GM21526 (cell line): ENCODE measurements around the gene TBC1D1.

Source experiments
- ATAC-seq: cut with Tn5 transposase; IDR thresholded peaks from one replicate; pipeline ENCODE4 v1.9.1; 2021; ENCODE audit warnings: moderate library complexity; ENCODE audit not compliant: unreplicated experiment, low FRiP score

The TBC1D1 gene

DNA sequence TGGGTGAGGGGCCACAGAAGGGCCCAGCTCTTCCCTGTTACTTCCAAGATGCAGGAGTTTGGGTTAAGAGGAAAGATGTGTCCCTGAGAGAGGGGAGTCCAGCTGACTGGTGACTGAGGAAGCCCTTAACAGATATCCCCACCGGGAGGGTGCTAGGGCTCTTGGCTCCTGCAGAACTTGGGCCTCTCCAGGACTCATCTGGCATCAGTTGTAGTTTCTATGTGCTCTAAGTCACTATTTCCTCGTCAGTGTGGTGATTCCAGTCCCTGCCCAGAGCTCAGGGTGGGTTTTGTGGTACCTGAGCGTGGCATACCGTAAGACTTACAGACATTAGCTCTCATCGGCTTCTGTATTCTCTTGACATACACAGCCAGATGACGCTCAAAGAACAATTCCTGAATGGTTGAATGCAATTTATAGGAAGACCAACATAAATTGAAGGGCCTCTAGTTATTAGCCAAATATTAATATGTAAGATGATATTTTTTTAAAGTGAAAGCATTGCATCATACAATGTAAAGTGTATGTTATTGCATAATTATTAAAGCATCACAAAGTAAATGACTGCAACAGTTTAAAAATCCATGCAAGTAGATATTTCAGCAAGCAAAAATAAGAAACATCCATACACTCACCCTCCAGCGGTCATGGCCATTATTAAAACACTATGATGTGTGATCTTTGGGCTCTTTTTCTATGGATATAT, 264.9 kb downstream of the TBC1D1 start:
- no peak for ATAC-seq

DNA sequence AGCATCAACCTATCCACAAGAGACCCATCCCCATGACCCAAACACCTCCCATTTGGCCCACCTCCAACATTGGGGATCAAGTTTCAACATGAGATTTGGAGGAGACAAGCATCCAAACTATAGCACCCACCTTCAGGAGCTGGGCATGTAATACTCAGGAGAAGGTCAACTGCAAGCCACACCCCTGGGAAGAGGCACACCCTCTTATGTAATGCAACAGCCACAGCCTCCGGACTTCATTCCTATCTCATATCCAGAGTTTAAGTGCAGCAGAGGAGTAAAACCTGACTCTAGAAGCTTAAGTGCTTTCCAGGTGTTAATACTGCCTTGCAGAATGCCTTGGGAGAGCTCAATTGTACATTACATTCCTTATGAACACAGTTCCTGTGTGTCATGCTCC, 266.7 kb downstream of the TBC1D1 start:
- ATAC-seq = no peak

DNA sequence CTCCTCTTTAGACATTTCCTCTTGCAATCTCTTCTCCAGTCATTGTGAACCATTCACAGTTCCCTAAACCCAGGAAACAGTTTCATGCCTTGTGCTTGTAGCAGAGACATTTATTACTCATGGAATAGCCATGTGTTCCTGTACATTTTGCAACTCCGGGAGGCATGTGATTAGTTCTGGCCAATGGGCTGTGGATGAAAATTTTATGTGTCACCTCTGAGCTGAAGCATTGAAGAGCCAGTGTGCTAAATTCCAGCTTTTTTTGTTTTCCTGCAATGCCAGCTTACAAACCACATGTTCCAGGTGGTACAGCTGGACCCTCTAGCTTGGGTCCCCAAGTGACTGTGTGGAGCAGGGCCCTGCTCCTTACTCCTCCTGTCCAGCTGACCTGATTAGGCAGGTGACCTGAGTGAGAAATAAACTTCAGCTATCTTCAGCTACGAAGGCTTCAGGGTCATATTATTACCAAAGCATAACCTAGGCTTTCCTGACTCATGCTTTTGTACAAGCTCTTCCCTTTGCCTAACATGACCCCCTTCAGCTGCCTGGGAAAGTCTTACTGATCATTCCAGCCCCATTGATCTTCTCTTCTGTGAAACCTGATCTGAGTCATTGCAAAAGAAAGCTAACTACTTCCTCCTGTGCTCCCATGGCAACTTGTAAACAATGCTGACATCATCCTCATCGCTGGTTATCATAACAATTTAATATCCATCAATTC, 269.8 kb downstream of the TBC1D1 start:
- peak; percentile 80 for ATAC-seq

DNA sequence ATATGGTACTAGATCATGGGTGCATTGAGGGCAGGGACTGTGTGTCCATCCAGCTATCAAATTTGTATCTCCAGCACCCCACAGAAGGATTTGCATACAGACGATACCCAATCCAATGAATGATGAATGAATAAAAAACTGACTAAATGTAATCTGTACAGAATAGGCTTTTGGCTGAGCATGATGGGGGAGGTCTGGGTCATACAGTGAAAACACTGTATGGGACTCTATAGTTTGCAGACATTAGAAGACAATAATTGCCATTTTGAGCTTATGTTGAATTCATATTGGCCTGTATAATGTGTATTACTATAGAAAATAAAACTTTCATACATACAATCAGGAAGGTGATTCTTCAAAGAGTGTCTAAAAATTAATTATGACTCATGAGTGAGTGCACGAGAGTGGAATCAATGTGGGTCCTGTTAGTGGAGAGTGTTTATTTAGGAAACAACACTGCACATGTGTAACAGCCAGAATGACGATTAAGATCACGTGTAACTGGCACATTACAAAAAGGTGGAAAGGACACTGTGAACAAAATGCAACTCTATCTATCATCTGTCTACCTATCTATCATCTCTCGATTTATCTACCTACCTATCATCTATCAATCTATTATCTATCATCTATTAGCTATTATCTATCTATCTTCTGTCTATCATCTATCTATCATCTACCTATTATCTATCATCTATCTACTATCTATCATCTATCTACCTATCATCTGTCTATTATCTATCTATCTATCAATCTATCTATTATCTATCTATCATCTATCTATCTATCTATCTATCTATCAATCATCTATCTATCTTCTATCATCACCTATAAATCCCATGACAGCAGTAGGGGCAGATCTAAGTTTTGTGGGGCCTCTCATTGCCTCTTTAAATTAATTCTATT, 270.6 kb downstream of the TBC1D1 start:
- ATAC-seq = no peak

DNA sequence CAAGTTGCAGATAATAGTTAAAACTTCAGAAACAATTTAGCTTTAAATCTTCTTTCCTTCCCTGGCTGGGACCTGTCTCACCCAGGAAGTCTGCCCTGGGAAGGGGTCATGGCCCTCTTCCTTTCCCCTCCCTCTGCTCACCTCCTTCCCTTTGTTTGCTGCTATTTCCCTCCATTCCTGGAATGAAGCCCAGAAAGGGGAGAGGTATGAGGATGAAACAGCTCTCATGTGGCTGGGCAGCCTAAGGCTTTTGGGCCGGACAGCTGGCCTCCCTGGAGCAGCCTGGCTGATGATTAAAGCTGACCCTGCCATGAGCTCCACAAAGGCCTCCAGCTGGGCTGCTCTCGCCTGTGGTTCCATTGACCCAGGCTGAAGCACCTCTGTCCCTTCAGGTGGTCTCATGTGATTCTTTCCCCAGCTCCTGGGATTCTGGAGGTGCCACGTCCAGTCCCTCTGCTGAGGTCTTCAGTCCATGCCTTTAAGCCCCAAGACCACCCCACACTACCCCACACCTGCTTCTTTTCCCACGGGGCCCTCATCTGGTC, 271.4 kb downstream of the TBC1D1 start:
- no peak for ATAC-seq

DNA sequence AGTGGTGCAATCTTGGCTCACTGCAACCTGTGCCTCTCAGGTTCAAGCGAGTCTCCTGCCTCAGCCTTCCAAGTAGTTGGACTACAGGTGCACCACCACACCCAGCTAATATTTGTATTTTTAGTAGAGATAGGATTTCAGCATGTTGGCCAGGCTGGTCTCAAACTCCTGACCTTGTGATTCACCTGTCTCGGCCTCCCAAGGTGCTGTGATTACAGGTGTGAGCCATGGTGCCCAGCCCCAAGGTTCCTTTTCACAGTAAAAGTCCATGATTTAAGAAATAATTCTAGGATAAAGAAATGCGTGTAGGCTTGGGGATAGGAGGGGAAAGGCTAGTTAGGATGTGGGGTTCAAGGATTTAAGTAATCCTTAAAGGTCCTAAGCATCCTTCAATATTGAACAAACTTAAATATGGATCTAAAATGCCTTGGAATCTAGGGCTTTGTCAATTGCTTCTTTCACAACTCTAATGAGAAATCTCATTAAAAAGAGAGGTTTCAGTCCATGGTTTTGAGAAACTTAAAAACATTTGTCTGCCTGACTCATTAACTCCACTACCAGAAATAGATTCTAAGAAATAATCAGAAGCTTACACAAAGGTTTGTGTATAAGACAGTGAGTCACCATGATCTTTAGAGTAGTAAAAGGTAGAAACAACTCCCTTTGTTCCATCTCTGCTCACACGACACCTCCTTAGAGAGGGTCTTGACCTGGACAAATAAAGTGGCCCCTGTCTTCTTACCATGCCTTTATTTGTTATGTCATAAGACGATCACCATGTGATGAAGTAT, 272.5 kb downstream of the TBC1D1 start:
- no peak for ATAC-seq

DNA sequence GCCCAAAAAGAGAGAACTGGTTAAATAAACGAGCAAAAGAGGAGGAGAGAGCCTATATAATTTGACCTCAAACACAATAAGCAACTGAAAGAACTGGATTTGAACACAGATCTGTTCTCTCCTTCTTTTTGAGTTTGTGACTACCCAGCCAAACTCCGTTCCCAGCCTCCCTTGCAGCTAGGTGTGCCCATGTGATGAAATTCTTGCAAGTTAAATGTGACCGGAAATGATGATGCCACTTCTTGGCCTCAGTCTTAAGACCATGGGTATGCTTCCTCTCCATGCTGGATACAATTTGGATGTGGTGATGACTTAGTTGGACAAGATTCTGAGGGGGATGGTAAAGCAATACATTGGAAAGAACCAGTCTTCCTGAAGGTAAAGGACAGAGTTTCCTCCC, 273.5 kb downstream of the TBC1D1 start:
- ATAC-seq = no peak

DNA sequence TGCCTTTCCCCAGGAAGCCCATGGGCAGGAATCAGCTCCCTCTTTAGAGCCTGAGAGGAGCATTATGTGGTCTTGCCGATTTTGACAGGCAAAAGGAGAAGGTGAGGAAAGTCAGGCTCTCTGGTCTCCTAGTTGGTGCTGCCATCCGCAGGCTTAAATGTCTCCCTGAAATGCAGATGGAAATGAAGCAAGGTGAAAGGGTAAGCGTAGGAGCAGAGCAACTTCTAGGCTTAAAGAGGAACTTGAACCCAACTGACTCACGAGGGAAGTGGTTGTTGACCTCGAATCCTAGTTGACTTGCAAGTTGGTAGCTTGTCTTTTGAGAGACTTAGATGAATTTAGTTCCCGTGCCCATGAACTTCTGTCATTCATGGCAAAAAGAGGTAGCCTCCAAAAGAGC, 275.2 kb downstream of the TBC1D1 start:
- no peak for ATAC-seq

DNA sequence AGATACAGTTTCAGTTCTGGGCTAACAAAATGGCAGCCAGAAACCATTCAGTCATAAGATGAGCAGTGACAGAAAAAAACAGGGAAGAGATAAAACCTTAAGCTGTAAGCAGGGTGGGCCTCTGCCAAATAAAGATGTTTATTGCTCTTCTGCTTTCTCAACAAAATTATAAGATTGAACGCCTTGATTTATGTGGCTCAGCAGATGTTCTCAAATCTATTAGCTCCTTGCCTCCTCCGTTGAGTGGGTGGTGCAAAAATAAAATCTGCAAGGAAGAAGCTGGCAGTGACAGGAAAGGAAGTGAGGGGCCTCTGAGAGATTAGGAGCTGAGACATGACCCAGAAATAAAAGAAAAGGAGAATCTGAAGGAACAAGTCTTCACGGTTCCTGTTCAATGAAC, 275.9 kb downstream of the TBC1D1 start:
- no peak for ATAC-seq

DNA sequence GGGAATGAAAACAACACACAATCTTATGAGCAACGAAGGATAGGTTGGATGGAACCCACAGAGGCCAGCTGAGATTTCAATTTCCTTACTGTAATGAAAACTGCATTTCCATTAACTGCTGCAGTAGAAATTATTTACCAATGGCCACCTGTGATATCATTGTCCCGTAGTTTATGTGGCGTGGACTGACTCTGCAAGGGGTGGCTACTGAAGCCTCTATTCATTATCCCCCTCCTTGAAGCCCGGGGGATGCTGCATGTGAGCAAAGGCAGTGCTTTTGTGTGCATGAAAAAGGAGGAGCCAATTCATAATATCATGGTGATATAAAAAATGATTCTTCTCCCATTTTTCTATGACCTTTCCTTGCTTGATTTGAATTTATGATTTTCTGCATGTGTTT, 277.1 kb downstream of the TBC1D1 start:
- no peak for ATAC-seq

DNA sequence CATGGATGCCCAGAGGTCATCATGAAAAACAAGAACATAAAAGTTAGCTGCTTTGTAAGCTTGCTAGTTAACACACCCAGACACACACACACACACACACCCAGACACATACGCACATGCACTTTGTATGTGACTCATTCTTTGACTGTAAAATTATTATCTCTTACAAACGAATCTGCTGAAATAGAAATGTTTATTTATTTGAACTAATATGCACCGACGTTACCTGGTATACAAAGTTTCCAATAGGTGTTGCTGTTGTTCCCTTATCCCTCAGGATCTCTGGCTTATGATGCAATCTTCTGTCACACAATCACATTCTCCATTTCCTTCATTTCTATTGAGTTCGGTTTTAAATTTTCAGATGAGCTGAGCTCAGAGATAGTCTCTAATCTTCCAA, 278.6 kb downstream of the TBC1D1 start:
- ATAC-seq = no peak

DNA sequence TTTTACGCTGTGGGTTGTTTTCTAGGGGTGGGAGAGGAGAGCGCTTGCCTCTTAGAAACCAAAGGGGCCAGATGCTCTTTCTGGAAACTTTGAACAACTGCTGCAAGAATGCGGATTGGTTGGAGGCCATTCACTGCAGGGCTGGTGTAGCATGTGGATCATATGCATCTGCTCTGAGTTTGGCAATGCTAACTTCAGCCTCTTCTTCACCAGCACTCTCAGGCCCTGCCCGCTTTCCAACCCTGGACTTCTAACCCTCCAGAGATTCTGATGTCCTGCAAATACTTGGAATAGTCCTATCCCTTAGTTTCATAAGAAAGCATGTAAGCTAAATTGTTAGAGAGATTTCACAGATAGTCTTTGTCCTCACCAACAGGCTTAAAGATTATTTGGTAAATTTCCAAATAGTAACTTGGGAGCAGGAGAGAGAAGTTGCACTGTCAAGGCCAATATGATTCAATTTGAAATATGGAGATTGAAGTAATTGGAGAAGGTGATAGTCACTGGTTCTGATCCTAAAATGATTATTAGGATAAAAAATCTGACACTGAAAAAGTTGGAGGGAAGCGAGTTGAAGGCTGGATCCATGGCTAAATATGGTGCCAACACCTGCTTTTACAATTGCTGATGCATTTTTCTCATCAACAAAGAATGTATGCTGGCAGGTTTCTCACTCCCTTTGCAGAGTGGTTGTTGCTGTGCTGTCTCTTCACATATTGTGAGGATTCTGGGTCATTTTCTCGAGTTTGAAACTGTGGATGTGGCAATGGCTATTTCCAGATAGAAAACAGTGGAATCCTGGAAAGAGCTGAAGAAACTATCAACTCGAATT, 279.7 kb downstream of the TBC1D1 start:
- no peak for ATAC-seq

DNA sequence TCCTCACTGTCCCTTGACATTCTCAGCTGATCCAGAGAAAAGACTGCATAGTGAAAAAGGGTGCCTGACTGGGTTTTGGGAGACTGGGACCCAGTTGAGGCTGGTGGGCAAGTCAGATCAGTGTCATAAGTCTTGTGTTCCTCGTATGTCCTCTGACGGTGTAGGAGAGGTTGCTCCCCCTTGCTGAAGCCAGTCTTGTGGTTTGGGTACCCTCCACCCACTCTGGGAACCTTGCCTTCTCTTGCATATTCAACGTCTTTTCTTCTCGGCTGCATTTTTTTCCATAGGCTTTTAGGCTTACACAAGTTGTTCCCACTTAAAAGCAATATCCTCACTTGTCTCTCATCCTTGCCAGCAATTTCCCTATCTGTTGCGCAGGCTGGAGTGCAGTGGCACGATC, 281.2 kb downstream of the TBC1D1 start:
- ATAC-seq = no peak

DNA sequence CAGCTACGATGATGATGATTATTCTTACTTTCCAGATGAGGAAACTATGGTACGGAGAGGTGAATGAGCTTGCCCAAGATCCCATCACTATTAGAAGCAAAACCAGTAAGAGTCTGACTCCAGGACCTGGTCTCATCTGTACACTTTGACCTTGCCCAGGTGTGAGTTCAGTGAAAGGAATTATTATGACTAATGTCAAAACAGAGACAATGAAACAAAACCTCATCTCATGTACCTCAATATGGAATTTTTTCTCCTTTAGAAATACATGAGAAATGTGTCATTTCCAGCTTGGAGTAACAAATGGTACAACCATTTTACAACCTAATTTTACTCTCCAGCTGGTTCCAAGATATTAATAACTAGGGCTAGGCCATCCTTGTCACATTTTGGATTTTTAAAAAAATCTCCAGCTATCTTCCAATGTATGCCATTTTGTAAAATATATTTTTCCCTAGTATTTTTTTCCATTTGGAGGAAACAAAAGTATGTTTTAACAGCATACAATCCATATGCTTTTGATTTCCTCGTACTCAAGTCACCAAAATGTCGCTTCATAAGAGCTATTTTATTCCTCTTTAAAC, 283.1 kb downstream of the TBC1D1 start:
- ATAC-seq = no peak

DNA sequence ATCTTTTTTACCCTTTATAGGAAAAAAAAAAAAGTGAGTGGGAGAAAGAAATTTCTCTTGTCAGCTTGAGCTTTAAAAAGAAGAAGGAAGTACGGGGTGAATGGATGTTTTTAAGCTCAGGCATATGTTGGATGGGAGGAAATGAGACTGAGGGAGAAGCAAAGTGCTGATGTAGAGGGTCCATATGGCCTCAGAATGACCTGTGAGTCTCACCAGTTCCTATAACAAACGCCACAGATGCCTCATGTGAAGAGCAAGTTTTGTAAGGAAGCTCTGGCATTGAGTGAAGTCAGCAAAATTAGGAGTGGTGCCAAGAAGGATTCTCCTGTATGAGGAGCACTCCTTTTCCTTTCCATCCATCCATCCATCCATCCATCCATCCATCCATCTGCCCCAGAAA, 283.9 kb downstream of the TBC1D1 start:
- no peak for ATAC-seq

DNA sequence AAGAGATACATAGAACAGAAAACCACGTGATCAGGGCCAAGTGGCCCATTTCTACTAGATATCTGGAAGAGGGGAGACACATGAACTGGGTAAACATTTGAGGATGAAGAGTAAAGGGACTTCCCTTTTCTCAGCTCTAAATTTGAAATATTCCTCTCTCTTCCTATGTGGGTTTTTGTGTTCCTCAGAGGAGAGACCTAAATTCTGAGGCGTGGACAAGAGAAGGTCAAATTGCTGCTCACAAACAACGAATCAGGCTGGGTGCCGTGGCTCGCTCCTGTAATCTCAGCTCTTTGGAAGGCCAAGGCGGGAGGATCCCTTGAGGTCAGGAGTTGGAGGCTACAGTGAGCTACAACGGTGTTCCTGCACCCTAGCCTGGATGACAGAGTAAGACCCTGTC, 285.3 kb downstream of the TBC1D1 start:
- ATAC-seq = no peak

DNA sequence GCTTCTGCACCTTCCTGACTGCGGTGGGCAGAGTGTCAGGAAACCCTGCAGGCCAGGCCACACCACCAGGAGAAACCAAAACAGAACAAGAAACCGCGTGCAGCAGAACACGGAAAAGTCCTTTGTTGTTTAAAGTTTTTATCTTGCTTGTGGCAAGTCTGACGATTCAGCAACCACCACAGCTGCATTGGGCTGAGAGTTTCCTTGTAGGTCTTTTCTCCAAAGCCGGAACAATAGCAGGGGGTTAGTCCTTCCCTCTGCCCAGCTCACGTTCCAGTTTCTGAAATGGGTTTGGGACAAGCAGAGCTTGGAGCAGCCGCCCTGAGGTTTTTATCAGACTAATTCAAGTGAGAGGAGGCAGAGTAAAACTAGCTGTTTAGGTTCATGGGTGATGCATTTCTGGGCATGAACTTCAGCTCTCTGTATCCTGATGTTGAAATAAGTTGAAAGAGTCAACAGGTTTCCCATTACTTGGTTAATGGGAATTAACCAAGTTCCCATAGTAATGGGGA, 286.2 kb downstream of the TBC1D1 start:
- no peak for ATAC-seq

DNA sequence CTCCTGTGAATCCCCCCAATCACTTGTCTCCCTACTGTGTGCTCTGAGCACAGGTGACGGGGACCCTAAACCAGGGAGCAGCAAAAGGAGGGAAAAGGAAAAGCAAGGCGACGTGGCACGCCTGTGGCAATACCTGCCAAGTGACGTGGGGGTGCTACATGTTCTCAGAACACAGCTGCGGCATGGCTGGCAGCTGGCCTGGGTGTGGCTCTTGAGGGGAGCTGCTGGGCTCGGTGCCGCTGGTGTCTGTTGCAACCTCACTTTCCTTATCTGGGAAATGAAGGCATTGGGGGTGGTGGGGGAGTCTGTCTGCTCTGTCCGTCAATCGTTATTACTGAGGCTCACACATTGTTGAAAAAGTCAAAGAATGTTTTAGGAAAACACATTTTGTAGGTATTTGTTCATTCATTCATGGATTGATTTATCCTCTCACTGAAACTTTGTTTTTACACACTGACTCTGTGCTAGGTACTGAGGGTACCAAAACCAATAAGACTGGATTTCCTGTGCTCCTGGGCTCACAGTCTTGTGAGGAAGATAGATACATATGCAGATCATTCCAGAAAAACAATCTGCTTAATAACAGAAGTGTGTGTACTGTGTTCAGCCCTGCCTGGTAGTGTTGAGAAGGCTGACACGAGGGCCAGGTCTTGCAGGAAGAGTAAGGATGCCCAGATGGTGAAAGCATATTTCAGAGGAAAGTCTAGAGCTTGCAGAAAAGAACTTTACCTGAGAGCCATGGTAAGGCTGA, 286.9 kb downstream of the TBC1D1 start:
- ATAC-seq = no peak
